ENCODE results near the gene IER3.
A peak's percentile ranks its signal among the peaks of the same experiment; 100 is the strongest.
"Not testable (repeated sequence)": the region's sequence is repeated elsewhere in the genome, so short reads cannot be mapped to it uniquely, and the experiment has no call there.

The IER3 gene

DNA sequence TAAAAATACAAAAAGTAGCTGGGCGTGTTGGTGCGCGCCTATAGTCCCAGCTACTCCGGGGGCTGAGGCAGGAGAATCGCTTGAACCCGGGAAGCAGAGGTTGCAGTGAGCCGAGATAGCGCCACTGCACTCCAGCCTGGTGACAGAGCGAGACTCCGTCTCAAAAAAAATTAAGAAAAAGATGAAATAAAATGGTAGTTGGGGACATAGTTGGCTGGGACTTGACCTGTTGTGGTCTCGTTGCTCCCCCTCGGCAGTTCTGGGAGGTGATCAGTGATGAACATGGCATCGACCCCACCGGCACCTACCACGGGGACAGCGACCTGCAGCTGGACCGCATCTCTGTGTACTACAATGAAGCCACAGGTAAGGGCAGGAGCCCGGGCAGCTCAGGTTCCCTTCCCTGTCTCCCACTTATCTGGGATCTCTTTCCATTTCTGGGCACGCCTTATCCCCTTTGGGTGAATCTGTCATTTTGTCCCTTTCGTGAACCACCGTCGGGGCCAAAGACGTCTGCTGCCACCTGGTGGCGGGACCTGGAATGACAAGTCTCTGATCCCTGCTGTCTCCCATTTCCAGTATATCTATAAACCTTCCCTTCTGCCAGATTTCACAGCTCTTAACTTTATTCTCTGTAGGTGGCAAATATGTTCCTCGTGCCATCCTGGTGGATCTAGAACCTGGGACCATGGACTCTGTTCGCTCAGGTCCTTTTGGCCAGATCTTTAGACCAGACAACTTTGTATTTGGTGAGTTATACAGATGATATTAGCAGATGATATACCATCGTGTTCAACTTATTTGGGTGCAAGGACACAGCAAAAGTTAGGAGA lies 21.9 kb downstream of the IER3 start:
- DNase-seq, result peak; percentile 75 to 84

DNA sequence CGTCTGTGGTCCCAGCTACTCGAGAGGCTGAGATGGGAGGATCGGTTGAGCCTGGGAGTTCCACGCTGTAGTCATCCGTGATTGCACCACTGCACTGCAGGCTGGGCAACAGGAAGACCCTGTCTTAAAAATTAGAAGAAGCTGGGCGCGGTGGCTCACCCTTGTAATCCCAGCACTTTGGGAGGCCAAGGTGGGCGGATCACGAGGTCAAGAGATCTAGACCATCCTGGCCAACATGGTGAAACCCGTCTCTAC lies 22.4 kb downstream of the IER3 start:
- DNase-seq, result peak in 1 of 2 donors; percentile 53

DNA sequence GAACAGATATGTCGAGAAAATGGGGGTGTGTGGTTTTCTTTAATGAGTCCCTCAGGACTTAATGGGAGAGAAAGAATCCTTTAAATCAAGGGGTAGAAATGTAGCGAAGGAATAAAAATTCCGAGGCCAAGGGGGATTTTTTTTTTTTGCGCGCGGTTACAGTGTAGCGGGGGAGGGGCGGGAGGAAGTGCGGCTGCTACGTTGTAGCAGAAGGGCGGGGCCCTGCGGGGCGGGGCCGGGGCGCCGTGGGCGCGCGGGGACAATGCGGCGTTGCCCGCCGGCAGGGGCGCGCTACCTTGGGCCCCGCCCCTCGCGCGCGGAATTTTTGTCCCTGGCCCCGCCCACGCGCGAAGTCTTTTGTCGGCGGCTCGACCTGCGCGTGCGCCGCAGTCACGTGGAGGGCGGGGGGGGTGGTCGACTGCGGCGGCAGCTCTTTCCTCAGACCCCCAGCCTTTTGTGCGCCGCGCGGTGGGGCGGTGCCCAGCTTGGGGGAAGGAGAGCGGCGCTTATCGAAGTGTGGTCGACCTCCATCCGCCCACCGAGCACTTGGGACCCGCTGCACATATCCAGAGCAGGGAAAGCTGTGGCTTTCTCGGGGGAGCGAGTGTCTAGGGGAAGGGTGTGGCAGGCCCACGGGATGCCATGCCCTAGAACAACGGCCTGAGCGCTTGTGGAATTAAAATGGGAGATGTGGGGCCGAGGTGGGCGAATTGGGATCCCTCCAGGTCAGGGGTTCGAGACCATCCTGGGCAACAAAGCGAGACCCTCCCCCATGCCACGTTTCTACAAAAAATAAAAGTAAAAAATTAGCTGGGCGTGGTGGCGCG lies 22.9 kb downstream of the IER3 start:
- peak; percentile 68 to 77 for DNase-seq

DNA sequence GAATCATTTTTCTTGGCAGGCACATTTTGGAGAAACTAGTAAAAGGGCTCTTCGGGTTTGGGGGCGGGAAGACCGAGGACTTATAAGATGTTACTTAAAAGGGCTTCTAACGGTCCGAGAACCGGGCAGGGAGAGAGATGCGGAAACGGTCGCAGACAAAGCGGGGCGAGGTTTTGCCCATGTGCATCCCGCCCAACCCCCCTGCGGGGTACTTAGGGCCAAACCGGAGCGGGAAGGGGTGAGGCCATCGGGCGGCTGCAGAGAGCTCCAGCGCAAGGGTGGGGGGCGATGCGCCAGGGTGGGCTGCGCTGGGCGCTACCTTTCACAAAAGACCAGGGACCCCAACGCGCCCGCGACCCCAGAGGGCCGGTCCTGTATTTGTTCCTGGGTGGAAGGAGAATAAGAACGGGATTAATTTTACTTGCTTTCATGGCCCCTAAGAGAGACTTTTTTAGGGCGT lies 23.6 kb downstream of the IER3 start:
- DNase-seq, result peak in 1 of 2 donors; percentile 38

DNA sequence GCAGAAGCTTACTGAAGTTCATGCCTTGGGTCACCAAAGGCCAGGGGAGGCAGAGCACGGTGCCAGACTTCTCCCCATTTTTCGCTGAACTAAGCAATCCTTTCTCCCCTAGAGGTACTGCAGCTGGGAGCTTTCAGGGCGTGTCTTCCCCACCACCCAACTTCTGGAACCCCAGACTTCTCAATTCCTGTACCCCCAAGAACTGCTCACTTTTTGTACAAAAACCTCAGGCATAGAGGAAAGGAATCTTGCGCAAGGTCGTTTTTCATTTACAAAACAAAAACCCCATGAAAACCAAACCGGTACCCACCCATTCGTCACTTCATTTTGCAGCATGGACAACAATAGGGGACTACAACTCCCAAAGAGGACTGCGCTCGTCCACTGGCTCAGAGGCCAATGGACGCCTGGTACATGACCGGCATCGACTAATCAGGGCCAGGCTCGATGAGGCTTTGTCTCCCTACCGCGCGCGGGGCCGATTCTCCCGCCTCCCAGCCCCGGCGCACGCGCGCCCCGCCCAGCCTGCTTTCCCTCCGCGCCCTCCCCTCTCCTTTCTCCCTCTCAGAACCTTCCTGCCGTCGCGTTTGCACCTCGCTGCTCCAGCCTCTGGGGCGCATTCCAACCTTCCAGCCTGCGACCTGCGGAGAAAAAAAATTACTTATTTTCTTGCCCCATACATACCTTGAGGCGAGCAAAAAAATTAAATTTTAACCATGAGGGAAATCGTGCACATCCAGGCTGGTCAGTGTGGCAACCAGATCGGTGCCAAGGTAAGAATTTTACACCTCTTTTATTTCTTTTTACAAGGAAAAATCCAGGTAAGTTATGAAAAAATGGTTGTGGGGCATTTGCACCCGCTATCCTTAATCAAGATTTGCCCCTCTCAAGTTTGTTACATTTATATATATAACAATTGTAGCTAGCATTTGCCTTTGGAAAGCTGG lies 24.3 kb downstream of the IER3 start, which contains the start of gene TUBB:
TSS of gene TUBB (plus strand) at position 562 of the 947 bp plus-strand sequence. CDS start at position 717, 155 bp downstream.
- peak; percentile 73 to 92 for DNase-seq

DNA sequence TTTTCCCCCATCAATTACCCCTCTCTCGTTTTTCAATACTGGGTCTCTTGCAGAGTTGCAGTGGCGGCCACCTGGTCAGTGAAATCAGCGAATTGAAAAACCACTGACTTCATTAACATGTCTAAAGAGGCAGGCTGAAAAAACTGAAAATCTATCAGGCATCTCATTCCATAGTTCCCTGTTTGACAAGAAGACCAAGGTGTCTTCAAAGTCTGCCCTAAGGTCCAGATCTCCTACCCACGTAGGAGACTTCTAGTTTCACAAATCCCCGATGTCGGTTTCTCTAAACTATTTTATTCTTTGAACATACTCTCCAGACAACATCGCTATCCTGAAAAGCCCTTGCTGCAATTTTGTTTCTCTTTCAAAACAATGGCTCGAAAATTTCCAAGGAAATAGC lies 25.0 kb downstream of the IER3 start:
- no peak for DNase-seq

DNA sequence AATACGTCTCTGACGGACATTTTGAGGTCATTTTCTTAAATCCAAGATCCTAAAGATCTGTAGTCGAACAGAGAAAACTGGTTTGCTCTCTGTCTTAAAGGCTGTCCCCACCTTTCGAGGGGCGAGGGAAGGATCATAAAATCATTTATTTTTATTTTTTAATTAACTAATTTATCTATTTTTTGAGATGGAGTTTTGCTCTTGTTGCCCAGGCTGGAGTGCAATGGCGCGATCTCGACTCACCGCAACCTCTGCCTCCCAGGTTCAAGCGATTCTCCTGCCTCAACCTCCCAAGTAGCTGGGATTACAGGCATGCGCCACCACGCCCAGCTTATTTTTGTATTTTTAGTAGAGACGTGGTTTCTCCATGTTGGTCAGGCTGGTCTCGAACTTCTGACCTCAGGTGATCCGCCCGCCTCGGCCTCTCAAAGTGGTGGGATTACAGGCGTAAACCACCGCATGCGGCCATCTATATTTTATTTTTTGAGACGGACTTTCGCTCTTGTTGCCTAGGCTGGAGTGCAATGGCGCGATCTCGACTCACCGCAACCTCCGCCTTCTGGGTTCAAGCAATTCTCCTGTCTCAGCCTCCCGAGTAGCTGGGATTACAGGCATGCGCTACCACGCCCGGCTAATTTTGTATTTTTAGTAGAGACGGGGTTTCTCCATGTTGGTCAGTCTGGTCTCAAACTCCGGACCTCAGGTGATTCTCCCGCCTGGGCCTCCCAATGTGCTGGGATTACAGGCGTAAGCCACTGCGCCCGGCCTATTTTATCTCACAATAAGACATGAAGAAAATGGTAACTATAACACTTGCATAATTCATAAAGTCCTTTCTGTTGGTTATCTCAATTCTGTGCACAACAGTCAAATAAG lies 26.3 kb downstream of the IER3 start:
- DNase-seq, result not testable (repeated sequence)

DNA sequence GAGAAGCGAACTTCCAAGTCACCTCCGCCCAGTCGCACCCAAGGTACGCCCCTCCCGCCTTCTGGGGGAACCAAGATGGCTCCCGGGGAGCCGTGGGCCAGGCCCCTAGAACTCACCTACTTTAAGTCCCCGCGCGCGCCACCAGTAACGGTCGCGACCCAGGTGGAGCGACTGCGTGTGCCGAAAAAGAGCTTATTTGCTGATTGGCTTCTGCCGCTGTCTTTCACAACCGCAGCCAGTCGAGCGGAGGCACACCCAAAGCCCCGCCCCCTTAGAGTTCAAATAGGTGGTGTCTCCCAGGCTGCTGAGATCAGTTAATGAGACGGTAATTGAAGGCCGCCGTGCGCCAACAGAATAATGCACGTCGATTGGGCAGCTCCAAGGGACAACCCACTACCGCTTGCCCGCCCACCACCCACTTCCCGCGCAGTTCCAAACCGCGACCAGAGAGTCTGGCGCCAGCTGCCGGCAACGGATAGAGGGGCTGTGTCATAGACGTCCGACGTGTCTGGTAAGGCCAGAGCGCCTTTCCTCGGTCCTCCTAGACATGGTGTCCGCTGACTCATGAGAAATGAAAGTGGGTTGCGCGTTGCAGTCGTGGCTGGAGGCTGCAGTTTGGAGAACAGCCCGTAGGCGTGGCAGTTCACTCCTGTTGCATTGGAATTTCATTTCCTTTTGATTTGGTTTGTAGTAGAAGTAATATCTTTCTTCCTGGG lies 27.1 kb downstream of the IER3 start, which contains the start of gene MDC1:
TSS of gene MDC1 (minus strand) at position 153 of the 716 bp plus-strand sequence. CDS start 2,106 bp downstream, outside the sequence.
- DNase-seq, result peak; percentile 85 to 100

DNA sequence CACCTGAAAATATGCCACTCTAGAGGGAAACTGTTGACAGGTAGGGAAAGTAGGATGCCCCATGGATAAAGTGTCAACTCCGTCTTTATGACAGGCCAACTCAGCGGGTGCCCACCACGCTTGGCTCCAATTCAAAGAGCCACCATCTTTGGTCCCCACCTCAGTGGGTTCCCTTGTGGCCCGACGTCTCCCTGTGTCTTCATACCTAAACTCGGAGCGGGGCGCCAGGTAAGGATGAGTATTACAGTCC lies 27.5 kb downstream of the IER3 start:
- no peak for DNase-seq

DNA sequence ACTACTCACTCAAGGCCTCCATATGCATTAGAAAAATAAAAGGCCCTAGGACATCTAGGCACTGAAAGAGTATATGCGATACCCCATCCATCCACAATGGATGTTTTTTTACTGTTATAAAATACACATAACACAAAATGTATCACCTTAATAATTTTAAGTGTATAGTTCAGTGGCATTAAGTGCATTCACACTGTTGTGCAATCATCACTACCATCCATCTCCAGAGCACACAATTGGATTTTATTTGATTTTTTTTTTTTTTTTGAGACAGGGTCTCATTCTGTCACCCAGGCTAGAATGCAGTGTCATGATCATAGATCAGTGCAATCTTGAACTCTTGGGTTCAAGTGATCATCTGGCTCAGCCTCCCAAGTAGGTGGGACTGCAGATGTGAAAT lies 30.1 kb downstream of the IER3 start:
- no peak for DNase-seq

DNA sequence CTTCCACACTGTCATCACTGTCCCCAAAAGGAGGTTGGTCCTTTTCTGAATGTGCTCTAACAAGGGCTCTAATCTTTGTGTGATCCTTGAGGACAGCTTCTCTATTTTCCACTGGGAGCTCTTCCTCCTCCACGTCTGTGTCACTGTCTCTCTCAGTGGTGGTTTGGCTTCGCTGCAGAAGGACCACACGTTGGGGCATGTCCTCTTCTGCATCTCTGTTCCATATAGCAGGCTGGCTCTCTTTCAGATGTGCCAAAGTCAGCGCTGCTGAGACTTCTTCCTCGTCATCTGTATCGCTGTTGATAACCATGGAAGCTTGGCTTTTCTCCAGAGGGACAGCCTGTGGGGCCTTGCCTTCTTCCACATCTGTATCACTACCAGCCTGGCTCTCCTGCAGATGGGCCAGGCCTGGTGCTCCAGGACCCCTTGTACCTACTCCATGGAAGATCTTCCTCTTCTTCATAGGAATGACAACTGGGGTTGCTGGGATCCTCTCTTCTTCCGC lies 31.9 kb downstream of the IER3 start:
- no peak for DNase-seq

DNA sequence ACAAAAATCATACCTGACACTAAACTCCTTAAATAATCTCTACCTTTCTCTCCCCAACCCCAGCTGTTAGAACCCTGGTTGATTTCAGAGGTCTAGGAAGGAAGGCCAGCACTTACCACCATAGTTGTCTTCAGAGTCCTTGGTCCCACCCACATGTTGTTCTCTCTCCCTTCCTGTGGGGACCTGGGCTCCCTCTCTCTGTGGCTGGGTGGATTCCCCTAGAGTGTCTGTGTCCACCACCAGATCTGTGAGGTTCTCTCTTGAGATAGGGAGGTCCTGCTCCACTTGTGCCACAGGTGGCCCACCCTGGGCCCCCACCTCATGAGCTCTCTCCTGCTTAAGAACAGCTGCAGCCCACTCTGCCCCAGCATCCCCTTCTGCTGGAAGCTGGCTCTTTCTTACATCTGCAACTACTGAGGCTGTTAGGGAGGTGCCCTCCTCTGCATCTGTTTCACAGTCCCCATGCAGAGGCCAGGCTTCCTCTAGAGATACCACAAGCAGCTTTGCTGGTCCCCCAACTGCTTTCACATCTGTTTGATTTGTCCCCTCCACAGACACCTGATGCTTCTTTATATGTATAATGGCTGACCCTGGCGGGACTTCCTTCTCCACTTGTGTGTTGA lies 32.5 kb downstream of the IER3 start:
- DNase-seq, result peak in 1 of 2 donors; percentile 25

DNA sequence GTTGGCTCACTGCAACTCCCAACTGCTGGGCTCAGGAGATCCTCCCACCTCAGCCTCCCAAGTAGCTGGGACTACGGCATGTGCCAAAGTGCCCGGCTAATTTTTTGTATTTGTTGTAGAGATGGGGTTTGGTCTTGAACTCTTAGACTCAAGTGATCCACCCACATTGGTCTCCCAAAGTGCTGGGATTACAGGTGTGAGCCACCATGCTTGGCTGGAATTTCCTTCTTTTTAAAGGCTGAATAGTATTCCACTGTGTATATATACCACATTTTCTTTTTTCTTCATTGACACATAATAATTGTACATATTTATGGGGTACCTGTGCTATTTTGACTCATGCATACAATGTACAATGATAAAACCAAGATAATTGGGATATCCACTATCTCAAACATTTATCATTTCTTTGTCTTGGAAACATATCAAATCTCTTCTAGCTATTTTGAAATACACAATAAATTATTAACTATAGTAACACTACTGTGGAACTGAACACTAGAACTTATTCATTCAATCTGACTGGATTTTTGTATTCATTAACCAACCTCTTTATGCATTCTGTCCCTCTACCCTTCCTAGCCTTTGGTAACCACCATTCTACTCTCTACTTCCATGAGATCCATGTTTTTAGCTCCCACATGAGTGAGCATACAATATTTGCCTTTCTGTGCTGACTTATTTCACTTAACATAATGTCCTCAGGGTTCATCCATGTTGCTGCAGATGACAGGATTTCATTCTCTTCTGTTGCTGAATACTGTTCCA lies 35.1 kb downstream of the IER3 start:
- no peak for DNase-seq

DNA sequence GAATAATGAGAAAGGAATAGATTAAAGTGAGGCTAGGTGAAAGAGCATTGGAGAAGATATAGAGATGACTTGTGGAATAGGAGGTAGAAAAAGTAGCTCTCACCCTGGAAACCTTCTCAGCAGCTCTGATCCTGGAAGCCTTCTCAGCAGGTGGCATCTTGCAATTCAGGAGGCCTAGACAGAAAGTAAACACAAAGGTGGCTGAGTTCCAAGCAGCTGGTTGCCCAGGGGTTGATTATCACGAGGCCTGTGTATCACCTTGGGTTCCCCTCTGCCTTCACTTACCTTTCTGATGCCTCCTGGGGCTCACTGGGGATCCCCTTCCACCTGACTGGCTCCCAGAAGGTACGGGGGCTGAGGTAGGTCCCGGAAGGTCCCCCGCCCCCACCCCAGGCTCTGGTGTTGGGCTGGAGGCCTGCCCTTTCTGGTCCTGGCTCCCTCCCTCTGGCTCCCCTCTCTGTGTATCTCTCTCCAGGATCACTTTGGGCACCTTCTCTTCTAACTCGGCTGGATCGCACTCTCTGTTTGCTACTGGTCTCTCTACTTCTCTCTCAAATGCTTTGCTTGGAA lies 37.0 kb downstream of the IER3 start:
- no peak for DNase-seq

DNA sequence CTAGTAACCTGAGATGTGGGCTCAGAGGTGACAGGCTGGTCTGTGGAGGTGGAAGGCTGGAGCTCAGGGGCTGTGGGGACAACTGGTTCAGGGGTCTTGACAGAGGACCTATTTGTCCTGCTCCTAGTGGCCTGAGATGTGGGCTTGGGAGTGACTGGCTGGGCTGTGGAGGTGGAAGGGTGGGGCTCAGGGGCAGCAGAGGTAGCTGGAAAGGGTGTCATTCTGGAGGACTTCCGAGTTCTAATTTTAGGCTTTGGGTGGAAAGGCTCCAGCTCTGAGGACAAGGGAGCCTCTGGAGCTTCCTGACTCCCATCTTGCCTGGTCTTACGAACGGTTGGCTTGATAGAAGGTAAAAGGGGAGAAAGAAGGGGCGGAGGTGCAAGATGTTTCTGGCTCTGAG lies 38.7 kb downstream of the IER3 start:
- DNase-seq, result no peak

DNA sequence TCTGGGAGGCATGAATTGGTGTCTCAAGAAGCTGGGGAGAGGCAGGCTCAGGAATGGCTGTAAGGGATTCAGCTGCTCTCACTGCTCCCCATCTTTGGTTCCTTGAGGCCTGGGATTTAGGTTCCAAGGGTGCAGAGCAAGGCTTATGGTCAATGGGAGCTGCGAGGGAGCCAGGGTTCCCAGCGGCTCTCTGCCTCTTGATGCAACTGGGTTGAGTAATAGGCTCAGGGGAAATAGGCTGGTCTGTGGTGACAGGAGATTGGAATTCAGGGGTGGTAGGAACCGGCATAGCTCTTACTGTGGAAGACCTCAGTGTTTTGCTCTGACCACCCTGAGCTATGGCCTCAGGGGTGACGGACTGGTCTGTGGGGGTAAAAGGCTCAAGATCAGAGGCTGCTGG lies 40.5 kb downstream of the IER3 start:
- DNase-seq, result no peak

DNA sequence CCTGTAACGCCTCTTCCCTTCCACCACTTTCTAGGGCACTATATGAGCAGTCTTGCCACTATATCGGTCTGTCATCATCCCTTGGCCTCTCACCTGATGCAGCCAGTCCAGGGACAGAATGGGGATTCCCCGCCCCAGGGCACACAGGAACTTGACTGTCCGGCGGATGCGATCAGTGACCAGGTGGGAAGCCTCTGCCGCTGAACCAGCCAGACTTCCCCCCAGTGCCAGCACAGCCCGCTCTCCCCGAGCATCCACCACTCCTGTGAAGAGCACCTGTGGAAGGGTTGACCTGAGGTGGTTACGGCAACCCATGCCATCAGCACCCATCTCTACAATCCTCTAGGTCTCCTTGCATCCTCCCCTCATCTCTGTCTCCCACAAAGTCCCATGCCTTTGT lies 41.3 kb downstream of the IER3 start:
- no peak for DNase-seq

DNA sequence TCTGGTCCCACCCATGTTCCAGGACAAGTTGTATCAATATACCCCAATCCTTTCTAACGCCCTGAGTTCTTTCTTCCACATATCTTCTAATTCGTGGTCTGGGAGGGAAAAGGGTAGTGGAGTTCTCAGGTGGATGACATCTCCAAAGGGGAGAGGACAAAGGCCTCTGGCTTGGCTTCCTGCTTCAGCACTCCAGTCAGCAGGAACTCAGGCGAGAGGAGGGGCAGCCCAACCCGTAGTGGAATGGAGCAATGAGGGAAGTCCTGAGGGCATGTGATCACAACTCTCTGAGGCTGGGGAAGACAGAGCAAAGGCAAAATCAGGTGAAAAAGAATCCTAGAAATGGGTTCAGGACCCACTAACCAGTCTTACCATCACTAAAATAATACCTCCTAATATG lies 44.0 kb downstream of the IER3 start:
- DNase-seq, result no peak

DNA sequence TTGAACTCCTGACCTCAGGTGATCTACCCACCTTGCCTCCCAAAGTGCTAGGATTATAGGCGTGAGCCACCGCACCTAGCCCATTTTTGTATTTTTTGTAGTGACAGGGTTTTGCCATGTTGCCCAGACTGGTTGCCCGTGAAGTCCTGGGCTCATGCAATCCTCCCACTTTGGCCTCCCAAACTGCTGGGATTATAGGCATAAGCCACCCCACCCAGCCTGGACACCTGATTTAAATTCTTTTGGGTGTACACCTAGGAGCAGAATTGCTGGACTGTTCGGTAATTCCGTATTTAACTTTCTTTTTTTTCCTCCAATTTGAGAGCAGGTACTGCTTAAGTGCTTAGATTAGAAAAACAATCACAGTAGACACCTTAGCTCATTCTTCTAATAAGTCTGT lies 47.9 kb downstream of the IER3 start:
- DNase-seq, result no peak
